Mucosa of rectum (tissue), 2 donors: ENCODE measurements around the gene PRKAA2.

Experiments
- H3K27ac ChIP-seq, 2 donors: one replicate each; pipeline ENCODE4 v1.7.0; 2013; ENCODE audit warnings: inconsistent platforms in 2 of 2, low read depth in 2 of 2, low read length in 2 of 2
- H3K27me3 ChIP-seq, 2 donors: one replicate each; pipeline ENCODE4 v1.7.0; 2013; ENCODE audit warnings: low read length in 2 of 2; ENCODE audit not compliant: control insufficient read depth in 2 of 2, insufficient read depth in 2 of 2
- H3K36me3 ChIP-seq, 2 donors: one replicate each; pipeline ENCODE4 v1.7.0; 2013; ENCODE audit warnings: low read length in 2 of 2; ENCODE audit not compliant: control insufficient read depth in 2 of 2, insufficient read depth in 2 of 2
- H3K4me1 ChIP-seq, 2 donors: one replicate each; pipeline ENCODE4 v1.7.0; 2013; ENCODE audit warnings: low read length in 2 of 2, mild to moderate bottlenecking in 1 of 2; ENCODE audit not compliant: control insufficient read depth in 2 of 2, insufficient read depth in 2 of 2
- H3K4me3 ChIP-seq, 2 donors: one replicate each; pipeline ENCODE4 v1.7.0; 2013; ENCODE audit warnings: low read length in 2 of 2
- H3K9ac ChIP-seq, 2 donors: one replicate each; pipeline ENCODE4 v1.7.0; 2013; ENCODE audit warnings: low read length in 2 of 2, low read depth in 1 of 2, mild to moderate bottlenecking in 1 of 2
- H3K9me3 ChIP-seq, 2 donors: one replicate each; pipeline ENCODE4 v1.7.0; 2013; ENCODE audit warnings: low read length in 2 of 2; ENCODE audit not compliant: control insufficient read depth in 2 of 2
- donor health status: healthy.
- donor health status: Normal muscosa, but diverticular disease.

The PRKAA2 gene

DNA sequence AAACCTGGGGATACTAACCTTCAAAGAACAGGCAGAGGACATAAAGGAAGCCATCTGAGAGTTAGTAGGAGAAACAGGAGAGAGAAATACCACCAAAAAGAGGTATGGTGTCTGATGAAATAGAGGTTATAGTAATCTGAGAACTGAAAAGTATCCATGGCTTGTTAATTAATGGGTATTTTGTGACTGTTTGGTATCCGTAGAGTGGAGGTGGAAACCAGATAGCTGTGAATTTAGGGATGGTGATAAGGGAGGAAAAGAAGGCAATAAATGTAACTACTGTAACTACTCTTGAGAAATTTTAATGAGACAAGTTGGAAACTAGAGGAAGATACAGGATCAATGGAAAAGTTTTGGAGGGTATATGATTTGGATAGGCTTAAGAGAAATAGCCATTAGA, 27.5 kb downstream of the PRKAA2 start:
- no peaks in the 10 kb centered on the region for H3K4me1 ChIP-seq
- no peak overlapping the region for H3K9ac ChIP-seq
- no peaks in the 10 kb centered on the region for H3K27me3 ChIP-seq
- H3K27ac ChIP-seq: no peak overlapping the region
- no peaks in the 10 kb centered on the region for H3K9me3 ChIP-seq
- H3K4me3 ChIP-seq: no peak overlapping the region
- no peaks in the 10 kb centered on the region for H3K36me3 ChIP-seq

DNA sequence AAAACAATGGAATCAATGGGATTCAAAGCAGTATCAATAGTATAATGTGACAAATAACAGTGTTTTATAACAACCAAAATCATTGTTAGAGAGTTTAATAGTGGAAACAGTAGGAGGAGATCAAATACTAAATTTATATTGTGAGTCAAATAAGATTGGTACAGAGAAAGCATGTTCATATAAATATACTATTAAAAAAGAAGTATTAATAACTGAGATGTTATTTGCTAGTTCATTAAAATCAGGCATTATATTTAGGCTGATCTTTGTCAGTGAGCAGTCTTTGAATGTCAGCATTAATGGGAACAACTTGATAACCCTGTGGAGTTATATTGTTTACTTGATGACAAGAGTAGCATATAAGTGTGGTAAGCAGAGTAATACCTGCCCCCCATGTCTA, 30.6 kb downstream of the PRKAA2 start:
- Histone ChIP-seq H3K9ac (no peak overlapping the region), H3K4me1 (no peaks in the 10 kb centered on the region), H3K9me3 (no peaks in the 10 kb centered on the region), H3K27me3 (no peaks in the 10 kb centered on the region), H3K27ac (no peak overlapping the region), H3K36me3 (no peaks in the 10 kb centered on the region), H3K4me3 (no peak overlapping the region)

DNA sequence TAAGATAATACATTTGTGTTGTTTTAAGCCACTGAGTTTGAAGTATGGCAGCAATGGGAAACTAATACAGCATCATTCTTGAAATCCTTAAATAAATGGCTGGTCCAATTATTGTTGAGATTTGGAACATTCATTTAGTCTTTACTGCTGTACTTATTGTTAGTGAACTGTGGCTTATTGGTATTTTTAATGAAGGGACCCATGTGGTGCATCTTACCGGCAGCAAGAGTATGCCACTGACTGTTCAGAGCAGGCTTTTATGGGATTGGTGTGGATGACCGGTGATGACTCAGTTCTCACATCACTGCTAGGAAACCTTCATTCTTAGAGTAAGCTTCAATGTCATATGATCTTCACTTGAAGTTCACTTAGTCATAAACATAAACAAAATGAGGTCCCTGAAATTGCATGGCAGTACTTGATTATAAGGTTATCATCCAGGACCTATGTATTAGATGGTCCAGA, 31.5 kb downstream of the PRKAA2 start:
- H3K4me3 ChIP-seq: no peak overlapping the region
- no peaks in the 10 kb centered on the region for H3K27me3 ChIP-seq
- no peak overlapping the region for H3K9ac ChIP-seq
- H3K36me3 ChIP-seq: no peaks in the 10 kb centered on the region
- no peak overlapping the region for H3K27ac ChIP-seq
- no peaks in the 10 kb centered on the region for H3K4me1 ChIP-seq
- no peaks in the 10 kb centered on the region for H3K9me3 ChIP-seq

DNA sequence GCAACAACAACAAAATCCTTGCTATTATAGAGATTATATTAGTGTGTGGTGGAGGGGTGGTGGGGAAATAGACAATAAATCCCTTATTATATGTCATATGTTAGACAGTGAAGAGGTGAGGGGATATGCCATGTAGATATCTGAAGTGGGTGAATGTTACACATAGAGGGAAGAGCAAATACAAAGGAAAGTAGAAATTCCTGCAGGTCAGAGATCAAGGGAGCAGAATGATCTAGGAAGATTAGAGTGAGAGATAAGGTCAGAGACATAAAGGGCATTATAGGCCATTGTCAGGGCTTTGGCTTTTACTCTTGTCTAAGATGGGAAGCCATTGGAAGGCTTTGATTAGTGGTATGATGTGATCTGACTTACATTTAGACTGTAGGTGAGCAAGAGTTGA, 38.5 kb downstream of the PRKAA2 start:
- Histone ChIP-seq H3K36me3 (no peaks in the 10 kb centered on the region), H3K9ac (no peak overlapping the region), H3K27me3 (no peaks in the 10 kb centered on the region), H3K9me3 (no peaks in the 10 kb centered on the region), H3K27ac (no peak overlapping the region), H3K4me3 (no peak overlapping the region), H3K4me1 (no peaks in the 10 kb centered on the region)

DNA sequence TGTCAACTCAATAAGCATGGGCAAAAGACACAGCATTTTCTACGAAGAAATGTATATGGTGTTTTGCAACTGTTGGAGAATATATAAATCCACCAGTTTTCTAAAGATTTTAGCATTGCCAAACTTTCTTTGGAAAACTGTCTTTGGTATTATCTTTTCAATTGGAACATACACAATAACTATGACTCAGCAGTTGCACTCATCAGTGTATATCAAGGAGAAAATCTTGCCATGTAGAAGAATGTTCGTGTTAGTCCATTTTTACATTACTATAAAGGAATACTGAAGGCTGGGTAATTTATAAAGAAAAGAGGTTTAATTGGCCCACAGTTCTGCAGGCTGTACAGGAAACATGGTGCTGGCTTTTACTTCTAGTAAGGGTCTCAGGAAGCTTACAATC, 41.1 kb downstream of the PRKAA2 start:
- no peaks in the 10 kb centered on the region for H3K36me3 ChIP-seq
- no peak overlapping the region for H3K9ac ChIP-seq
- H3K4me1 ChIP-seq: no peaks in the 10 kb centered on the region
- no peak overlapping the region for H3K27ac ChIP-seq
- H3K9me3 ChIP-seq: no peaks in the 10 kb centered on the region
- H3K4me3 ChIP-seq: no peak overlapping the region
- no peaks in the 10 kb centered on the region for H3K27me3 ChIP-seq

DNA sequence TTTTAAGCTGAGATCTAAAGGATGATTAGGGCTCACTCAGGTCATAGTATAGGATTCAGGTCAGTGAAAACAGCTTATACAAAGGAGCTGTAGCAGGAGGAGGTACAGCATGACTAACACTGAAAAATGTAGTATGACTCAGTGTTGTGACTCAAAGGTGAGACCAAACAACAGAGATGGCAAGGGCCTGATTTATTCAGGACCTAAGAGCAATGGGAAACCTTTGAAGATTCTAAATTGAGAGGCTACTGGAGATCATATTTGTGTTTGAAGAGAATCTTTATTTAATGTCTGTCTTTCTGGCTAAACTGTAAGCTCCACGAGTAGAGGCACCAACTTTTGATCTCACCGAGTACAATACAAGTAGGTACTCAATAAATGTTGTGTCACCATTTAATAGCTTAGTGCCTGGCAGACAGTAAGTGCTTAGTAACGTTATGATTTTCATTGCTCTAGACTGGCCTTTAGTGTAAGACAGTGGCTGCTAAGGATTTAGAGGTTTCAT, 43.5 kb downstream of the PRKAA2 start:
- no peak overlapping the region for H3K27ac ChIP-seq
- no peak overlapping the region for H3K9ac ChIP-seq
- no peaks in the 10 kb centered on the region for H3K9me3 ChIP-seq
- no peak overlapping the region for H3K4me3 ChIP-seq
- H3K4me1 ChIP-seq: no peaks in the 10 kb centered on the region
- H3K27me3 ChIP-seq: no peaks in the 10 kb centered on the region
- H3K36me3 ChIP-seq: no peaks in the 10 kb centered on the region

DNA sequence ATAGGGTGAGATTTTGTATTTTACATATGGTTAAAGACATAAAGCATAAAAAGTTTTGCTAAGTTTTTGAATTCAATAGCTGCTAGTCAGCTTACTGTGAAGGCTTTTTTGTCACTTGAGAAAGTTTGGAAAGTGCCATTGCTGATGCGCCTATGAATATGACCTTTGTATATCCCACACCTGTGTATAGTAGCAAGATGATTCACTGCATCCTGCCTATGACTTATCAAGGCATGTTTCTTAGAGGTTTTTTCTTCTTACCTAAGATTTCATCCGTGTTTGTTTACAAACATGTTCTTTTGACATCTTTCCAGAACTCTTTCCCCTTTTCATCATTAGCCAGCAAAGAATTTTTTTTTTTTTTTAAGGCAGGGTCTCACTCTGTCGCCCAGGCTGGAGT, 51.5 kb downstream of the PRKAA2 start:
- Histone ChIP-seq H3K9me3 (peaks cover 0 to 3% of the 10 kb centered on the region in 2 donors), H3K4me3 (no peak overlapping the region), H3K9ac (no peak overlapping the region), H3K4me1 (no peaks in the 10 kb centered on the region), H3K27me3 (no peaks in the 10 kb centered on the region), H3K27ac (no peak overlapping the region), H3K36me3 (no peaks in the 10 kb centered on the region)

DNA sequence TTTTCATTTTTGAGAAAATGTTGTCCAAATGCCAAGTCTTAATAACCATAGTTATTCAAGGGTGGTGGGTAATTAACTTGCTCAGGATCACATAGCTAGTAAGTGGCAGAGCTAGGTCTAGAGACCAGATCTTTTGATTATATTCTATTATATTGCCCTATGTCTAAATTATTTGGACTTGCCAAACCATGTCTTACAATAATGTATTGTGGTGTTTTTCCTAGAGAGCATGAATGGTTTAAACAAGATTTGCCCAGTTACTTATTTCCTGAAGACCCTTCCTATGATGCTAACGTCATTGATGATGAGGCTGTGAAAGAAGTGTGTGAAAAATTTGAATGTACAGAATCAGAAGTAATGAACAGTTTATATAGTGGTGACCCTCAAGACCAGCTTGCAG, 58.6 kb downstream of the PRKAA2 start:
- Histone ChIP-seq H3K9ac (no peak overlapping the region), H3K27ac (no peak overlapping the region), H3K9me3 (peaks cover 0 to 3% of the 10 kb centered on the region in 2 donors), H3K27me3 (no peaks in the 10 kb centered on the region), H3K36me3 (no peaks in the 10 kb centered on the region), H3K4me1 (no peaks in the 10 kb centered on the region), H3K4me3 (no peak overlapping the region)

DNA sequence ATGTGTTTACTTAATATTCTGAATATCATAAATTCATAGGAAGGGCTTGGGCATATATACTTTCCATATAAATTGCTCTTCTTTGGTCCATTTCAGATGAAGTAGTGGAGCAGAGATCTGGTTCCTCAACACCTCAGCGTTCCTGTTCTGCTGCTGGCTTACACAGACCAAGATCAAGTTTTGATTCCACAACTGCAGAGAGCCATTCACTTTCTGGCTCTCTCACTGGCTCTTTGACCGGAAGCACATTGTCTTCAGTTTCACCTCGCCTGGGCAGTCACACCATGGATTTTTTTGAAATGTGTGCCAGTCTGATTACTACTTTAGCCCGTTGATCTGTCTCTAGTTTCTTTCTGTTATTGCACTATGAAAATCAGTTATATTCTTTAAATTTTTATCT, 62.3 kb downstream of the PRKAA2 start:
- Histone ChIP-seq H3K9me3 (no peaks in the 10 kb centered on the region), H3K36me3 (no peaks in the 10 kb centered on the region), H3K27ac (no peak overlapping the region), H3K9ac (no peak overlapping the region), H3K4me1 (no peaks in the 10 kb centered on the region), H3K4me3 (no peak overlapping the region), H3K27me3 (no peaks in the 10 kb centered on the region)

DNA sequence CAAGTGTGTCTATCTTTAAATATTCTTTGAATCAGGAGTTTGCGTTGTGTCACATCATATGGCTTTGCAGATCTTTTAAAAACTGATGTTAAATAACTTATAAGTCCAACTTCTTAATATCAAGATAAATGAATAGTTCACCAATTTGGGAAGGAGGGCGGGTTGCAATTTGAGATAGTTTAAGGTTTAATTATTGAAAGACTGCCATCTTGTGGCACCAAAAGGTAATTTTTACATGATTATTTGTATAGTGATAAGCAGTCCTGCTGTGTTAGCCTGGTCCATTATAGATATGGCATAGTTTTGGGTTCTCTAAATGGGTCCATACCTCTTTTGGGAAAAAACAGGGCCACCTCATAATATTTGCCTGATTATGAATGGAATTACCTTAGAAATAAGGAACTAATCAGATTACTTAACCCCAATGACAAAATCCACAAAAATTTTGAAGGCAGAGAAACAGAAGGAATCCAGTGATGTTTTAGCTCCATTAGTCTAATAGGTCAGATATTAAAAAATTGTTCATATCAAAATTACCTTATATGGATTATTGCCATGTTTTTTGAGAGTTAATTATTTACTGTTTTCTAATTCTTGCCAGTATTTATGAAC, 64.3 kb downstream of the PRKAA2 start:
- H3K4me1 ChIP-seq: no peaks in the 10 kb centered on the region
- no peak overlapping the region for H3K9ac ChIP-seq
- H3K4me3 ChIP-seq: no peak overlapping the region
- no peaks in the 10 kb centered on the region for H3K27me3 ChIP-seq
- H3K27ac ChIP-seq: no peak overlapping the region
- H3K36me3 ChIP-seq: no peaks in the 10 kb centered on the region
- H3K9me3 ChIP-seq: no peaks in the 10 kb centered on the region

DNA sequence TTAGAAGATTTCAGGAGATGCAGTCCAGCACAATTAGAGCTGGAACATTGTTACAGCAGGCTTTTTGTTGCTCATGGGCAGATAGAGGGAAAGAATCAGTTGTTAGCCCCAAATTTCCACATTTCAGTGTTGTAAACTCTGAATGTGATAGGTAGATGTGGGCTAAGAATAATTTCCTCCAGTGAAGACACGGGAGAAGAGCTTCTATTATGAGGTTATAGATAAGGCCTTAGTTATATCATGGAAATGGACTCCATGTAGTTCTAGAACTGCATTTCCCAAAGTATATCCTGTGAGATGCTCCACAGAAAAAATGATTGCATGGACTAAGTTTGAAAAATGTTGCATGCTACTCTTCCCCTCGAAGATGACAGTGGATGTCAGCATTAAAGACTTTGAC, 64.9 kb downstream of the PRKAA2 start:
- no peak overlapping the region for H3K9ac ChIP-seq
- no peak overlapping the region for H3K4me3 ChIP-seq
- no peaks in the 10 kb centered on the region for H3K4me1 ChIP-seq
- no peaks in the 10 kb centered on the region for H3K36me3 ChIP-seq
- H3K27me3 ChIP-seq: no peaks in the 10 kb centered on the region
- H3K27ac ChIP-seq: no peak overlapping the region
- no peaks in the 10 kb centered on the region for H3K9me3 ChIP-seq
